ENCODE results near the gene S1PR5.

The S1PR5 gene

DNA sequence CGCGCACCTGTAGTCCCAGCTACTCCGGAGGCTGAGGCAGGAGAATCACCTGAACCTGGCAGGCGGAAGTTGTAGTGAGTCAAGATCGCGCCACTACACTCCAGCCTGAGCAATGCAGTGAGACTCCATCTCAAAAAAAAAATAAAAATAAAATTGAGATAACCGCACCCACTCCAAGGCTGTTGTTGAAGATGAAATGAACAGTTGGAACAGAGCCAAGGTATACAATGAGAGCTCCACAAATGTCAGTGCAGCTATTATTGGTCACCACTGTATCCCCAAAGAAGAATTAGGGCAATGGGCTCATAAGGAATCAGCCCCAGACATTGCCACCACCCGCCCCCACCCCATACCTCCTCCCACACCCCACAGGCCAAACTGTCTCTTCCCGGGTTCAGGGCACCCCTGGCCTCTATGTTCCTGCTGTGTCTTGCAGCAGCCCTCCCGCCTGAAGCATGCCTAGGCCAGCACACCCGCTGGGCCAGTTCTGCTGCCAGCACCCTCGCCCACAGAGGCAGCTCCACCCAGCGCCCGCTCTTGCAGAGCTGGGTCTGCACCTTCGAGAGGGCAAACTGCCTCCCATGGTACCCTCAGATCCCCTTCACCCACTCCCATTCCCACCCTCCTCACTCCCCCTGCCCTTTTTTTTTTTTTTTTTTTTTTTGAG lies 3.5 kb upstream of the S1PR5 start:
- no peak for DNase-seq (ENCODE audit: low read depth)
- H3K4me3 ChIP-seq (ENCODE audit: control insufficient read depth, low read depth, low read length) = no peak overlapping the region
- TF ChIP-seq CTCF (conservative IDR thresholded peaks at IDR 0.05; ENCODE audit: control insufficient read depth, insufficient read depth, low read depth, low read length) = no peak

GRCh38 chr19:10519421-10519820 lies 2.2 kb upstream of the S1PR5 start:
- no peak overlapping the region for H3K4me3 ChIP-seq (ENCODE audit: control insufficient read depth, low read depth, low read length)
- no peak for TF ChIP-seq CTCF (conservative IDR thresholded peaks at IDR 0.05; ENCODE audit: control insufficient read depth, insufficient read depth, low read depth, low read length)
- DNase-seq (ENCODE audit: low read depth) = no peak

DNA sequence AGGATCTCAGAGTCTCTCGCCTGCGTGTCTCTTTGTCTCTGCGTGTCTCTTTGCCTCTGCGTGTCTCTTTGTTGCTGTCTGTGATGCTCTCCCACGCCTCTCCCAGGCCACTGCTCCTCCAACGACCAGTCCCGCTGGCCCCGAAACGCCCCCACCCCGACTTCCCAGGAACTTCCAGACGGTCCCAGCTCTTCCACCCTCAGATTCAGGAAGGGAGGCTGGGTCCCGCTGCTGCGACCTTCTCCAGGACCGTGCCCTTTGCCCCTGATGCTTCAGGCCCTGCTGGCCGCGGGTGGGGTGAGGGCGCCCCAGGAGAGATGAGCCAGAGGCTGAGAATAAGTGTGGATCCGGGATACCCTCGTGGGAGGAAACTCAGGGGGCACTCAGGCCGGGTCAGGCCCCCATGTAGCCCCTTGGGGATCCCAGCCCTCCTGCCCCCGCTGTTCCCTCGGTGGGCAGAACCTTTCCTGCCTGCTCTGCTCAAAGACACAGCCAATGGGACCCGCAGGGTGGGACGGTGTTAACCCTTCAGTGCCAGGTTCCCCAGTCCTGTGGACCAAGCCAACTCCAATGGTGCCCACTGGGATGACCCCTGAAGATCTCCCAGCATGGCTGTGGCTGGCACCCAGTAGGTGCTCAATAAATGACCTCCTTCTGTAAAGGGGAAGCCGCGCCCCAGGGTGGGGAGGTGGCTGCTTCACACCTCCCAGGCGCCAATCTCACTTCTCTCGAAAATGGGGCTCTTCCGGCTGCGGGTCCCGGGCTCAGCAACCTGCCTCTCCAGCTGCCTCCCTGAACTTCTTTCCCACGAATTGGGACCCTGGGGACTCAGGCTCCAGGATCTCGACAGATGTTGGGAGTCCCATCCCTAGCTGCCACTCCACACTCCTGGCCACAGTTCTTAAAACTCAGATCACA lies 1.5 kb upstream of the S1PR5 start:
- no peak for TF ChIP-seq CTCF (conservative IDR thresholded peaks at IDR 0.05; ENCODE audit: control insufficient read depth, insufficient read depth, low read depth, low read length)
- DNase-seq (ENCODE audit: low read depth) = no peak
- H3K4me3 ChIP-seq (ENCODE audit: control insufficient read depth, low read depth, low read length) = no peak overlapping the region

GRCh38 chr19:10517760-10518443 lies 655 bp upstream of the S1PR5 start:
- no peak for DNase-seq (ENCODE audit: low read depth)
- H3K4me3 ChIP-seq (ENCODE audit: control insufficient read depth, low read depth, low read length) = peak overlapping the region; percentile 40
- TF ChIP-seq CTCF (conservative IDR thresholded peaks at IDR 0.05; ENCODE audit: control insufficient read depth, insufficient read depth, low read depth, low read length) = no peak

GRCh38 chr19:10516671-10517286 lies 468 bp downstream of the S1PR5 start:
- no peak for DNase-seq (ENCODE audit: low read depth)
- no peak for TF ChIP-seq CTCF (conservative IDR thresholded peaks at IDR 0.05; ENCODE audit: control insufficient read depth, insufficient read depth, low read depth, low read length)
- peak overlapping the region; percentile 29 for H3K4me3 ChIP-seq (ENCODE audit: control insufficient read depth, low read depth, low read length)

DNA sequence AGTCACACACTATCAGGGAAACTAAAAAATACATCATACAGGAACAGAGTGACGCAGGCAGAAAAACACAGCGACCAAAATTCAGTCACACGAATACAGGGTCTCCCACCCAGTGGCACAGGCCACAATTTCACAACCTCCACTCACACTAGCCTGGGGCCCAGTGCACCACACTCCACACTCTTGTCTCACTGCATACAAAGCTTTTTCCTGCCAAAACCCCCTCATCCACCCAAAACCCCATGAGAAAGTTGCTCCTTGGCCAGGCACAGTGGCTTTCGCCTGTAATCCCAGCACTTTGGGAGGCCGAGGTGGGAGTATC lies 1.2 kb downstream of the S1PR5 start:
- no peak for TF ChIP-seq CTCF (conservative IDR thresholded peaks at IDR 0.05; ENCODE audit: control insufficient read depth, insufficient read depth, low read depth, low read length)
- no peak for DNase-seq (ENCODE audit: low read depth)
- H3K4me3 ChIP-seq (ENCODE audit: control insufficient read depth, low read depth, low read length) = no peak overlapping the region

Measured in fibroblast of mammary gland (primary cell).